IMR-90 (cell line): ENCODE data around the gene RTN3. TPM values are rescaled to one million over a fixed set of nuclear protein-coding genes. Genes with fewer than 3 reads are reported as not detected.

Experiments
- ATAC-seq: fragments of 200-7000 bp; cut with Tn5 transposase; 2 replicates; pipeline ENCODE4 v1.9.1; 2020; ENCODE audit warnings: low read depth, mild to moderate bottlenecking, moderate library complexity
- BruUV-seq: library from RNA; stranded (reverse); fragments of 400-500 nt; replicated peaks from 2 replicates; lab custom pipeline; 2021; lab: Mats Ljungman, UMichigan
- CTCF ChIA-PET: fragments of 300-600 bp; formaldehyde crosslinking; extraction: SDS; loops from one replicate; lab custom pipeline; 2021; ENCODE audit warnings: antibody characterized with exemption; lab: Yijun Ruan, JAX
- POLR2A ChIA-PET: fragments of 300-600 bp; sonication (Branson Sonifier 250); formaldehyde crosslinking; loops from one replicate; lab custom pipeline; 2022; ENCODE audit warnings: antibody characterized with exemption; ENCODE audit not compliant: unreplicated experiment; lab: Charles Lee
- DNase-seq: peaks from one replicate; pipeline ENCODE4 v3.0.0; 2013
- H2AFZ ChIP-seq: replicated peaks from 2 replicates; pipeline ENCODE3; 2013; ENCODE audit warnings: low read length, mild to moderate bottlenecking; ENCODE audit not compliant: poor library complexity
- H2AK5ac ChIP-seq: 2 replicates; pipeline ENCODE4 v1.6.1; 2013; ENCODE audit warnings: low read depth, low read length, inconsistent platforms
- H2AK9ac ChIP-seq: replicated peaks from 2 replicates; pipeline ENCODE3; 2013; ENCODE audit warnings: mild to moderate bottlenecking, low read depth, low read length, moderate library complexity; ENCODE audit not compliant: poor library complexity
- H2BK120ac ChIP-seq: 2 replicates; pipeline ENCODE4 v1.6.1; 2013; ENCODE audit warnings: low read depth, low read length, inconsistent platforms
- H2BK15ac ChIP-seq: 3 replicates; pipeline ENCODE4 v1.6.1; 2013; ENCODE audit warnings: low read depth, low read length, inconsistent platforms
- H2BK20ac ChIP-seq: 2 replicates; pipeline ENCODE4 v1.6.1; 2013; ENCODE audit warnings: low read depth, mild to moderate bottlenecking, inconsistent platforms, low read length, moderate library complexity
- H2BK5ac ChIP-seq: 2 replicates; pipeline ENCODE4 v1.6.1; 2013; ENCODE audit warnings: mild to moderate bottlenecking, low read depth, low read length, inconsistent platforms; ENCODE audit not compliant: poor library complexity, severe bottlenecking
- H3K14ac ChIP-seq: replicated peaks from 2 replicates; pipeline ENCODE4 v1.6.1; 2013; ENCODE audit warnings: low read depth, low read length, inconsistent platforms
- H3K18ac ChIP-seq: 2 replicates; pipeline ENCODE4 v1.6.1; 2013; ENCODE audit warnings: low read depth, low read length, control low read depth
- H3K23ac ChIP-seq: 2 replicates; pipeline ENCODE4 v1.6.1; 2013; ENCODE audit warnings: low read depth, low read length, inconsistent platforms
- H3K27ac ChIP-seq: 2 replicates; pipeline ENCODE4 v1.5.1; 2013; ENCODE audit warnings: mild to moderate bottlenecking, control low read depth, low read length; ENCODE audit not compliant: insufficient read depth
- H3K27me3 ChIP-seq: 2 replicates; pipeline ENCODE4 v1.6.1; 2013; ENCODE audit warnings: low read length; ENCODE audit not compliant: control insufficient read depth, insufficient read depth
- H3K36me3 ChIP-seq: 2 replicates; pipeline ENCODE4 v1.6.1; 2013; ENCODE audit warnings: low read length, mixed read lengths; ENCODE audit not compliant: control insufficient read depth, insufficient read depth
- H3K4ac ChIP-seq: 2 replicates; pipeline ENCODE4 v1.6.1; 2013; ENCODE audit warnings: low read depth, low read length, inconsistent platforms
- H3K4me1 ChIP-seq: 2 replicates; pipeline ENCODE4 v1.6.1; 2013; ENCODE audit warnings: low read length, mixed read lengths; ENCODE audit not compliant: control insufficient read depth, insufficient read depth
- H3K4me2 ChIP-seq: 2 replicates; pipeline ENCODE4 v1.6.1; 2013; ENCODE audit warnings: low read depth, mild to moderate bottlenecking, control low read depth, low read length, moderate library complexity
- H3K4me3 ChIP-seq: 2 replicates; pipeline ENCODE4 v1.5.1; 2013; ENCODE audit warnings: low read depth, mild to moderate bottlenecking, control low read depth, low read length, moderate library complexity; ENCODE audit not compliant: insufficient read depth
- H3K56ac ChIP-seq: 2 replicates; pipeline ENCODE4 v1.6.1; 2013; ENCODE audit warnings: low read length, inconsistent platforms; ENCODE audit not compliant: insufficient read depth; ENCODE audit errors: extremely low read depth
- H3K79me1 ChIP-seq, 2 experiments: 2 replicates each; pipeline ENCODE4 v1.6.1; 2013; ENCODE audit warnings: low read length in 2 of 2, inconsistent platforms in 1 of 2, low read depth in 1 of 2
- H3K9ac ChIP-seq: 2 replicates; pipeline ENCODE4 v1.6.1; 2013; ENCODE audit warnings: low read depth, low read length, control low read depth
- H3K9me1 ChIP-seq: 2 replicates; pipeline ENCODE4 v1.6.1; 2013; ENCODE audit warnings: low read length, inconsistent platforms; ENCODE audit not compliant: insufficient read depth
- H3K9me3 ChIP-seq: 2 replicates; pipeline ENCODE4 v1.6.1; 2013; ENCODE audit warnings: low read length; ENCODE audit not compliant: control insufficient read depth, insufficient read depth
- H4K20me1 ChIP-seq: 2 replicates; pipeline ENCODE4 v1.6.1; 2013; ENCODE audit warnings: low read length, inconsistent platforms; ENCODE audit not compliant: insufficient read depth
- H4K5ac ChIP-seq: 2 replicates; pipeline ENCODE4 v1.6.1; 2013; ENCODE audit warnings: mild to moderate bottlenecking, low read depth, low read length, control low read depth
- H4K8ac ChIP-seq, 2 experiments: 2 replicates each; pipeline ENCODE4 v1.6.1; 2013; ENCODE audit warnings: low read depth in 2 of 2, low read length in 2 of 2, control low read depth in 1 of 2, inconsistent platforms in 1 of 2
- H4K91ac ChIP-seq: 2 replicates; pipeline ENCODE4 v1.6.1; 2013; ENCODE audit warnings: low read depth, low read length, inconsistent platforms; ENCODE audit not compliant: insufficient read depth
- BHLHE40 ChIP-seq: fragments of 150-350 bp; IDR thresholded peaks from 2 replicates; pipeline ENCODE4 v1.6.1; 2016; ENCODE audit warnings: mild to moderate bottlenecking, low read depth, low read length
- CEBPB ChIP-seq: IDR thresholded peaks from 2 replicates; pipeline ENCODE4 v1.6.1; 2012; ENCODE audit warnings: low read depth, low read length, improper control_type of control experiment
- CHD1 ChIP-seq: IDR thresholded peaks from 2 replicates; pipeline ENCODE4 v1.6.1; 2012; ENCODE audit warnings: low read depth, low read length, improper control_type of control experiment
- CTCF ChIP-seq: conservative IDR thresholded peaks from 2 replicates; pipeline ENCODE4 v1.5.1; 2012; ENCODE audit warnings: mild to moderate bottlenecking, low read depth, low read length, improper control_type of control experiment
- ELK1 ChIP-seq: fragments of 150-350 bp; IDR thresholded peaks from 2 replicates; pipeline ENCODE4 v1.6.1; 2016; ENCODE audit warnings: low read depth, mild to moderate bottlenecking, low read length, moderate library complexity, borderline replicate concordance
- FOS ChIP-seq: fragments of 150-350 bp; IDR thresholded peaks from 2 replicates; pipeline ENCODE4 v1.6.1; 2016; ENCODE audit warnings: low read depth, low read length
- MAFK ChIP-seq: IDR thresholded peaks from 2 replicates; pipeline ENCODE4 v1.6.1; 2012; ENCODE audit warnings: low read depth, low read length, improper control_type of control experiment
- MAZ ChIP-seq: IDR thresholded peaks from 2 replicates; pipeline ENCODE4 v1.6.1; 2012; ENCODE audit warnings: low read depth, mild to moderate bottlenecking, low read length, improper control_type of control experiment, moderate library complexity, borderline replicate concordance
- MXI1 ChIP-seq: IDR thresholded peaks from 2 replicates; pipeline ENCODE4 v1.6.1; 2012; ENCODE audit warnings: low read depth, mild to moderate bottlenecking, low read length, moderate library complexity, borderline replicate concordance
- POLR2A ChIP-seq: IDR thresholded peaks from 2 replicates; pipeline ENCODE4 v1.6.1; 2012; ENCODE audit warnings: mild to moderate bottlenecking, low read depth, low read length
- RCOR1 ChIP-seq: IDR thresholded peaks from 2 replicates; pipeline ENCODE4 v1.6.1; 2012; ENCODE audit warnings: mild to moderate bottlenecking, low read length, improper control_type of control experiment; ENCODE audit not compliant: insufficient replicate concordance
- RFX5 ChIP-seq: IDR thresholded peaks from 2 replicates; pipeline ENCODE4 v1.8.0; 2012; ENCODE audit warnings: low read depth, mild to moderate bottlenecking, low read length, moderate library complexity
- SMC3 ChIP-seq: fragments of 150-350 bp; IDR thresholded peaks from 2 replicates; pipeline ENCODE4 v1.6.1; 2016; ENCODE audit warnings: low read depth, mild to moderate bottlenecking, antibody characterized with exemption, low read length, moderate library complexity
- USF2 ChIP-seq: fragments of 150-350 bp; IDR thresholded peaks from 2 replicates; pipeline ENCODE4 v1.6.1; 2017; ENCODE audit warnings: mild to moderate bottlenecking, antibody characterized with exemption, low read length, low read depth
- WGBS, 2 experiments: methylation state at CpG; one replicate each; pipeline versions ENCODE4 v1.1.5 to v1.1.7; 2013; ENCODE audit warnings: missing lambda C conversion rate in 2 of 2; ENCODE audit not compliant: insufficient read length in 1 of 2; ENCODE audit errors: extremely low coverage in 2 of 2; 5-methylcytosine and 5-hydroxymethylcytosine counted together
- dilution Hi-C: fragments of 300-500 bp; cut with HindIII; formaldehyde crosslinking; loops from one replicate; pipeline ENCODE4 v1.14.3; 2018; ENCODE audit warnings: low sequenced_read_pairs; ENCODE audit not compliant: unreplicated experiment
- in situ Hi-C: fragments of 300-500 bp; cut with MboI; formaldehyde crosslinking; loops from 3 replicates; pipeline ENCODE4 v1.14.3; 2019; ENCODE audit warnings: low sequenced_read_pairs, inconsistent platforms, mixed read lengths
- intact Hi-C: fragments of 100-400 bp; cut with micrococcal nuclease; formaldehyde crosslinking; loops from 2 replicates; pipeline ENCODE4 v1.10.0; 2022
- polyA plus RNA-seq, 3 experiments: library from polyadenylated mRNA; depleted of rRNA; stranded (reverse); fragments of >200 nt; gene quantifications; 2 replicates each; pipeline ENCODE4 v1.2.3, GENCODE V29; 2012; ENCODE audit warnings: low replicate concordance in 1 of 3
- total RNA-seq: library from RNA; depleted of rRNA; stranded (reverse); fragments of >200 nt; gene quantifications from 2 replicates; pipeline ENCODE4 v1.2.3, GENCODE V29; 2012

The RTN3 gene
- total and polyA plus RNA-seq, 2 of the 4 experiments (the other 2 are of a cell fraction): 31.2 to 64.6 TPM

GRCh38 chr11:63639199-63639832 lies 42.0 kb upstream of the RTN3 start:
- H3K23ac ChIP-seq: no peak overlapping the region
- ATAC-seq: peak; percentile 44; the same call in 1 of the 2 replicates
- TF ChIP-seq MAFK (no peak), CHD1 (no peak), CTCF (peak; percentile 45), FOS (no peak), ELK1 (no peak), CEBPB (no peak), SMC3 (peak; percentile 20; the same call in 1 of the 2 replicates), BHLHE40 (no peak), USF2 (no peak), MAZ (no peak), RFX5 (no peak), POLR2A (no peak), RCOR1 (no peak), MXI1 (no peak)

More at GRCh38 chr11:63639199-63639832, 42.0 kb upstream of the RTN3 start:
- peaks cover 23% of the 10 kb centered on the region for H3K36me3 ChIP-seq
- dilution Hi-C loops (no loop called here), in situ Hi-C loops (loop anchor here (5.0 kb wide), 1 partner anchor 162 kb away; no protein-coding TSS in a partner anchor), intact Hi-C loops (loop anchor here (2.0 kb wide), 1 partner anchor 99 kb away; no protein-coding TSS in a partner anchor)
- no peaks in the 10 kb centered on the region for H3K4me1 ChIP-seq
- no peak overlapping the region for H3K4me3 ChIP-seq
- H2AK9ac ChIP-seq: no peak overlapping the region
- no peak overlapping the region for H3K18ac ChIP-seq
- no CpG with 5 or more reads among the region's 3 CpGs for WGBS, 2 experiments
- peak; percentile 27 for DNase-seq
- POLR2A ChIA-PET: interaction anchor here (0.6 kb wide), 1 partner anchor 43 kb away, joined by 5 read pairs; no protein-coding TSS in a partner anchor
- H3K27me3 ChIP-seq: no peaks in the 10 kb centered on the region
- no peak overlapping the region for H2BK20ac ChIP-seq
- no peak overlapping the region for H4K91ac ChIP-seq
- H2BK5ac ChIP-seq: no peak overlapping the region
- no peaks in the 10 kb centered on the region for H3K9me1 ChIP-seq
- H2BK15ac ChIP-seq: no peak overlapping the region
- no peak overlapping the region for H3K4ac ChIP-seq
- no peak overlapping the region for H3K56ac ChIP-seq
- no peak overlapping the region for H4K5ac ChIP-seq
- BruUV-seq: no TSS peak
- H4K20me1 ChIP-seq: peaks cover 3% of the 10 kb centered on the region; the same call in 1 of the 2 replicates
- H2AK5ac ChIP-seq: peak overlapping the region; percentile 60; the same call in 1 of the 2 replicates
- no peaks in the 10 kb centered on the region for H3K9me3 ChIP-seq
- peak overlapping the region; percentile 44 for H2AFZ ChIP-seq
- CTCF ChIA-PET: interaction anchor here (0.6 to 2.7 kb wide), 3 partner anchors 10 to 160 kb away, joined by 3 to 11 read pairs (median 4); no protein-coding TSS in a partner anchor
- no peak overlapping the region for H3K4me2 ChIP-seq
- no peak overlapping the region for H3K9ac ChIP-seq
- no peak overlapping the region for H2BK120ac ChIP-seq
- H3K14ac ChIP-seq: no peak overlapping the region
- H3K27ac ChIP-seq: no peak overlapping the region
- peak overlapping the region; percentile 27 to 35; a peak in 1 of 4 replicates for H4K8ac ChIP-seq
- peaks cover 0 to 15% of the 10 kb centered on the region in 2 experiments; a peak in 2 of 4 replicates for H3K79me1 ChIP-seq
